ENCODE measurements around the gene SLC12A7.

DNA sequence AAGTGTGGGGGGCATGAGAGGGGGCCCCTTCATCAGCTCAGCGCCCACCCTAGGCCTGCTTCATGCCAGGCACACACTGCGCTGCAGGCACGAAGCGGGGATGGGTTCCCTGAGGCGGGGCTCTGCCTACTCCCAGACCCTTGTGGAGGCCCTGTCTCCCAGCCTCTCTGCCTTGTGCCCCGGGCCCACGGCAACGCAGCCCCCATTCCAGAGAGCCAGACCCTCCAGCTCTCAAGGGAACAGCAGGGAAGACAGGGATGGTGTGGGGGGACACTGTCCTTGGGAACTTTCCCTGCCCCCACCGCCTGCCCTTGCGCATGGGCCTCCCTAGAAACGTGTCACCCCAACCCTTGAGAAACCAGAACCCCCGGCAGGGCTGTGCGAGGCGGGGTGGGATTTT is 10.0 kb upstream of the SLC12A7 start:
- no peak for TF ChIP-seq TAF1 (IDR thresholded peaks at IDR 0.05; ENCODE audit: borderline replicate concordance, insufficient read depth, low read length)
- no peak for TF ChIP-seq FOXP2 (optimal IDR thresholded peaks at IDR 0.05; ENCODE audit: borderline replicate concordance, extremely low read depth, extremely low read length, insufficient read depth)
- TF ChIP-seq POLR2AphosphoS5 (IDR thresholded peaks at IDR 0.05; ENCODE audit: low read depth, low read length): no peak

Data from PFSK-1 (cell line).